ENCODE measurements around the gene RIPOR2.

Gene RIPOR2

DNA sequence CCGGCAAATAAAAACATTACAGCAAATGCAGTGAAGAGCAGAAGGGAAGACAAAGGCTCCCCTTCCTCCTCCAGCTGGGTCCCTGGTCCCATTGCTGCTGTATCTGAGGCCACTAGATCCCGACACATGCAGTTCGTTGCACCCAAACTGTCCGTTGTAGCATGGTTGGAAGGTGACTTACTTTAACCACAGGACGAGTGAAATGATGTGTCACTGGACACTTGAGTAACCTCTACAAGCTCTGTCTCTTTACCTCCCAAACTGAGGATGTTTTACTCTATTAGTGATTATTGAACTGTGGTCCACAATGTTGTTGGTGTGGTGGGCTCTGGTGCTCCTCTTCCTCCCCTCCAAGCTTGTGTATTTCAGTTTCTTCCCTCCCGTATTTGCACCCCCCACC, 90.9 kb downstream of the RIPOR2 start:
- H3K4me1 Mint-ChIP-seq = peaks cover 33% of the 10 kb centered on the region
- H3K4me3 Mint-ChIP-seq = no peak overlapping the region
- no peak overlapping the region for H3K27ac Mint-ChIP-seq
- DNase-seq = no peak
- peaks cover 7% of the 10 kb centered on the region for H3K27me3 Mint-ChIP-seq (ENCODE audit: low read depth, poor library complexity)
- no peaks in the 10 kb centered on the region for H3K9me3 Mint-ChIP-seq
- H3K36me3 Mint-ChIP-seq (ENCODE audit: low read depth) = no peaks in the 10 kb centered on the region
- TF ChIP-seq, protein P1, sequence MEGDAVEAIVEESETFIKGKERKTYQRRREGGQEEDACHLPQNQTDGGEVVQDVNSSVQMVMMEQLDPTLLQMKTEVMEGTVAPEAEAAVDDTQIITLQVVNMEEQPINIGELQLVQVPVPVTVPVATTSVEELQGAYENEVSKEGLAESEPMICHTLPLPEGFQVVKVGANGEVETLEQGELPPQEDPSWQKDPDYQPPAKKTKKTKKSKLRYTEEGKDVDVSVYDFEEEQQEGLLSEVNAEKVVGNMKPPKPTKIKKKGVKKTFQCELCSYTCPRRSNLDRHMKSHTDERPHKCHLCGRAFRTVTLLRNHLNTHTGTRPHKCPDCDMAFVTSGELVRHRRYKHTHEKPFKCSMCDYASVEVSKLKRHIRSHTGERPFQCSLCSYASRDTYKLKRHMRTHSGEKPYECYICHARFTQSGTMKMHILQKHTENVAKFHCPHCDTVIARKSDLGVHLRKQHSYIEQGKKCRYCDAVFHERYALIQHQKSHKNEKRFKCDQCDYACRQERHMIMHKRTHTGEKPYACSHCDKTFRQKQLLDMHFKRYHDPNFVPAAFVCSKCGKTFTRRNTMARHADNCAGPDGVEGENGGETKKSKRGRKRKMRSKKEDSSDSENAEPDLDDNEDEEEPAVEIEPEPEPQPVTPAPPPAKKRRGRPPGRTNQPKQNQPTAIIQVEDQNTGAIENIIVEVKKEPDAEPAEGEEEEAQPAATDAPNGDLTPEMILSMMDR (IDR thresholded peaks at IDR 0.05) = no peak

DNA sequence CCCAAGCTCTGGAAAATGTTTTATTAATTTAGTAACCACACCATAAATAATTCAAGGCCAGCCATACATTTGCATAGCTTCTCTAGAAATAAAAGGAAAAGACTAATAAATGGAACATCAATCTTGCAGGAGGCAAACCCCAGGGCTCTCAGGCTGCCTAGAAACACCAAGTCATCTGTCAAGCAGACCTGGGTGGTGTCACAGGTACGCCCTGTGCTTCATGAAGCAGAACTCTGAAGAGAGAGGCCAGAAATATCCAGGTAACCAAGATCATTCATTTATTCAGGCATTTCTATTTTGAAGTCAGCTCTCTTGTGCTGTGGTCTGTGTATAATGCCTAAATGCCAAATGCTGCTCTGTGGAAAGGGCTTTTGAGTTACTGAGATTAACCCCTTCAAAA, 91.7 kb downstream of the RIPOR2 start:
- H3K9me3 Mint-ChIP-seq = no peaks in the 10 kb centered on the region
- no peak overlapping the region for H3K4me3 Mint-ChIP-seq
- peaks cover 7% of the 10 kb centered on the region for H3K27me3 Mint-ChIP-seq (ENCODE audit: low read depth, poor library complexity)
- TF ChIP-seq, protein P1 (IDR thresholded peaks at IDR 0.05) = no peak
- no peak overlapping the region for H3K27ac Mint-ChIP-seq
- H3K36me3 Mint-ChIP-seq (ENCODE audit: low read depth) = no peaks in the 10 kb centered on the region
- DNase-seq = no peak
- H3K4me1 Mint-ChIP-seq = peaks cover 28% of the 10 kb centered on the region

DNA sequence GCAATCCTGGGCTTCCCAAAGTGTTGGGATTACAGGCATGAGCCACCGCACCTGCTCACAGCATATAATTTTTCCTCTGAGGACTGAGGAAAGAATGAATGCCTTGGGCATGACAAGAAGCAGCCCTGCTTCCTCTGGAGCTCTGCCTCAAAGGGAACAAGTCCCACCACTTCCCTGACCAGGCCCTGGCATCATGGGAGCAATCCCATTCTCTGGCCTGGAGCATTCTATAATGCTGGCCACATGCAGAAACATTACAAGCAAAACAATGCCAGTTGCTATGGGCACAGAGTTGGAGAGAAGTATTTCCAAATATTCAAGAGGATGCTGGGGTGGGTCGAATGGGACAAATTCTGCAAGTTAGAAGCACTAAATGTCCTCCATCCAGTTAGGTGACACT, 95.6 kb downstream of the RIPOR2 start:
- H3K27me3 Mint-ChIP-seq (ENCODE audit: low read depth, poor library complexity) = peaks cover 5% of the 10 kb centered on the region
- H3K27ac Mint-ChIP-seq = no peak overlapping the region
- H3K9me3 Mint-ChIP-seq = no peaks in the 10 kb centered on the region
- TF ChIP-seq, protein P1 (IDR thresholded peaks at IDR 0.05) = no peak
- no peak for DNase-seq
- peaks cover 15% of the 10 kb centered on the region for H3K4me1 Mint-ChIP-seq
- H3K4me3 Mint-ChIP-seq = no peak overlapping the region
- no peaks in the 10 kb centered on the region for H3K36me3 Mint-ChIP-seq (ENCODE audit: low read depth)

DNA sequence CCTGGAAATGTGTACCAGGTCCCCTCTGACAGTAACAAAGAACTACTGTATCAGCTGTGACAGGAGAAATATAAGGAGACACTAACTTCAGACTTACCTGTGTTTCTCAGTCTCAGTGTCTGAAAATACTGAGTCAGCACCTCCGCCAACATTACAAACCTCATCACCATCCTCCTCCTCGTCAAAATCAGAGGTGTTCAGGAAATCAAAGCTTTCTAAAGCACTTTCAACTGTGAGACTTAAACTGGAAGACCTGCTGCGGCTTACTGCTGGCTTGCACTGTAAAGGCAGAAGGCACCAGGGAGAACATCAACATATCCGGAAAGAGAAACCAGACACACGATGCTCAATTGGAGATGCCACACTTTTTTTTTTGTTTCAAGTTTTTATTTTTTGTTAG, 96.8 kb downstream of the RIPOR2 start:
- H3K4me3 Mint-ChIP-seq = no peak overlapping the region
- peaks cover 13% of the 10 kb centered on the region for H3K4me1 Mint-ChIP-seq
- H3K36me3 Mint-ChIP-seq (ENCODE audit: low read depth) = no peaks in the 10 kb centered on the region
- peaks cover 5% of the 10 kb centered on the region for H3K9me3 Mint-ChIP-seq
- no peak for DNase-seq
- no peak overlapping the region for H3K27ac Mint-ChIP-seq
- TF ChIP-seq, protein P1 (IDR thresholded peaks at IDR 0.05) = no peak
- peaks cover 8% of the 10 kb centered on the region for H3K27me3 Mint-ChIP-seq (ENCODE audit: low read depth, poor library complexity)

DNA sequence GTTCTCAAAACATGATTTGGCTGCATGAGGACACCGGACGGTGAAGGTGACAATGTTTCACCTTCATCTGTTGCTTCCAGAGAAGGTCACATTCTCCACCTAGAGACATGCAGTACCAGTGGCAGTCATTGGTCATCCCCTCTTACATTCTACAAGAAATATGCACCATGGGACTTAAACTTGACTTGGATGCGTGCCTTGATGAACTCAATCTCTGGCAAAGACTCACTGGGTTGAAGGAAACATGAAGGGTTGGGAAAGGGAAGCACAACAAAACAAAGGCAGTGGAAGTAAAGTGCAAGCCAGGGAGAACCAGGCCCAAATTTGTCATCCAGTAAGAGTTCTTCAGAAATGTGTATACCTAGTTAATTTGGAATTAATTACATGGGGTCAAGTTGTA, 97.7 kb downstream of the RIPOR2 start:
- TF ChIP-seq, protein P1 (IDR thresholded peaks at IDR 0.05) = no peak
- peaks cover 8% of the 10 kb centered on the region for H3K27me3 Mint-ChIP-seq (ENCODE audit: low read depth, poor library complexity)
- peaks cover 4% of the 10 kb centered on the region for H3K4me1 Mint-ChIP-seq
- DNase-seq = no peak
- no peaks in the 10 kb centered on the region for H3K36me3 Mint-ChIP-seq (ENCODE audit: low read depth)
- H3K27ac Mint-ChIP-seq = no peak overlapping the region
- H3K9me3 Mint-ChIP-seq = peaks cover 7% of the 10 kb centered on the region
- H3K4me3 Mint-ChIP-seq = no peak overlapping the region

DNA sequence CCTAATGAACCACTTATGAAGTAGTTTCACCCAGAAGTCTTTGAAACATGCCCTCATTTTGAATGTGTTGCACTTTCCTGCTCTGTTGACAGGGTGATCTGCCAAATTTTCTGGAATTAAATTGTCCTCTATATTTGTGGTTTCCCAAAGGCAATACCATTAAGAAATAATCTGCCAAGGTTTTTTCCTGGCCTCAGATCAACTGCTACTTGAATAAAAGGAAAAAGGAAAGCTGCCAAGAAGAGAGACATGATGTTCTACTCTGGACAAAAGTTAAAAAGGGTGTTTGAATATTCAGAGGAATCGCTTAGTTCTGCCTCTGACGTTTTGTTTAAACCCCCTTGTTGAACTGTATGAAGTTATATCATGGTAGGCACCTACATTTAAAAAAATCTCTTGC, 99.7 kb downstream of the RIPOR2 start:
- no peak for DNase-seq
- Mint-ChIP-seq H3K9me3 (peaks cover 7% of the 10 kb centered on the region), H3K4me1 (peaks cover 17% of the 10 kb centered on the region), H3K36me3 (ENCODE audit: low read depth) (no peaks in the 10 kb centered on the region), H3K4me3 (no peak overlapping the region), H3K27me3 (ENCODE audit: low read depth, poor library complexity) (peaks cover 3% of the 10 kb centered on the region), H3K27ac (no peak overlapping the region)
- TF ChIP-seq, protein P1 (IDR thresholded peaks at IDR 0.05) = no peak

Data from nephron progenitor cell (in vitro differentiated cells).